WTC11 (cell line): ENCODE measurements around the gene BLOC1S3.

Experiments
- CBFB ChIP-seq: sonication (generic); formaldehyde crosslinking; IDR thresholded peaks from 2 replicates; pipeline ENCODE4 v1.8.1; 2022; ENCODE audit warnings: mild to moderate bottlenecking, low read depth, missing genetic modification reagents
- IRF1 ChIP-seq: sonication (generic); formaldehyde crosslinking; IDR thresholded peaks from 2 replicates; pipeline ENCODE4 v1.8.0; 2023; ENCODE audit warnings: missing genetic modification reagents
- MXD4 ChIP-seq: fragments of 250-450 bp; sonication (Bioruptor Pico); IDR thresholded peaks from 2 replicates; pipeline ENCODE4 v1.8.0; 2021; ENCODE audit warnings: mild to moderate bottlenecking, moderate library complexity, borderline replicate concordance
- SMAD4 ChIP-seq: sonication (generic); formaldehyde crosslinking; IDR thresholded peaks from 2 replicates; pipeline ENCODE4 v1.8.0; 2022; ENCODE audit warnings: mild to moderate bottlenecking, missing genetic modification reagents
- TCF7 ChIP-seq: sonication (generic); formaldehyde crosslinking; IDR thresholded peaks from 2 replicates; pipeline ENCODE4 v1.8.0; 2022; ENCODE audit warnings: mild to moderate bottlenecking, low read depth, missing genetic modification reagents, moderate library complexity
- USF2 ChIP-seq: sonication (generic); formaldehyde crosslinking; IDR thresholded peaks from 2 replicates; pipeline ENCODE4 v1.8.1; 2023; ENCODE audit warnings: mild to moderate bottlenecking, missing genetic modification reagents, moderate library complexity
- TF ChIP-seq, protein P1 (sequence below): fragments of 200-600 bp; IDR thresholded peaks from 2 replicates; pipeline ENCODE4 v1.8.0; 2022; ENCODE audit warnings: antibody characterized with exemption
- TF ChIP-seq, protein P2 (sequence below): sonication (generic); formaldehyde crosslinking; IDR thresholded peaks from 2 replicates; pipeline ENCODE4 v1.8.0; 2022; ENCODE audit warnings: missing genetic modification reagents

DNA sequence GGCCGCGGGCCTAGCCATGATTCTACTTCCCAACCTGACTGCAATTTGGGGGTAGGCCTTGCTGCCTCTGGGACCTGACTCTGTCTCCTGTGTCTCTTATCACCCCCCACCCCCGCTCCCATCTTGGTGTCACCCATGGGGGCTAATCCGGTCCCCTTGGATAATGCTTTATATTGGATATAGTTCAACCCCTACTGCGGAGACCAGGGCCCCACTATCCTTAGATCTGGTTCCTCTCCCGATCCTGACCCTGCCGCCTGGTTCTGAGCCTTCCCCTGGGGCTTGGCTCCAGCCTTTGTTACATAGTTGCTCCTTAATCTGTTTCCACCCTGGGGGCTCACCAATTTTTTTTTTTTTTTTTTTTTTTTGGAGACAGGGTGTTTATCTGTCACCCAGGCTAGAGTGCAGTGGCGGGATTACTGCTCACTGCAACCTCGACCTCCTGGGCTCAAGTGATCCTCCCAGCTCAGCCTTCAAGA, 1.3 kb downstream of the BLOC1S3 start:
- TF ChIP-seq, protein P1, sequence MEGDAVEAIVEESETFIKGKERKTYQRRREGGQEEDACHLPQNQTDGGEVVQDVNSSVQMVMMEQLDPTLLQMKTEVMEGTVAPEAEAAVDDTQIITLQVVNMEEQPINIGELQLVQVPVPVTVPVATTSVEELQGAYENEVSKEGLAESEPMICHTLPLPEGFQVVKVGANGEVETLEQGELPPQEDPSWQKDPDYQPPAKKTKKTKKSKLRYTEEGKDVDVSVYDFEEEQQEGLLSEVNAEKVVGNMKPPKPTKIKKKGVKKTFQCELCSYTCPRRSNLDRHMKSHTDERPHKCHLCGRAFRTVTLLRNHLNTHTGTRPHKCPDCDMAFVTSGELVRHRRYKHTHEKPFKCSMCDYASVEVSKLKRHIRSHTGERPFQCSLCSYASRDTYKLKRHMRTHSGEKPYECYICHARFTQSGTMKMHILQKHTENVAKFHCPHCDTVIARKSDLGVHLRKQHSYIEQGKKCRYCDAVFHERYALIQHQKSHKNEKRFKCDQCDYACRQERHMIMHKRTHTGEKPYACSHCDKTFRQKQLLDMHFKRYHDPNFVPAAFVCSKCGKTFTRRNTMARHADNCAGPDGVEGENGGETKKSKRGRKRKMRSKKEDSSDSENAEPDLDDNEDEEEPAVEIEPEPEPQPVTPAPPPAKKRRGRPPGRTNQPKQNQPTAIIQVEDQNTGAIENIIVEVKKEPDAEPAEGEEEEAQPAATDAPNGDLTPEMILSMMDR: no peak
- no peak for TF ChIP-seq SMAD4
- no peak for TF ChIP-seq IRF1
- TF ChIP-seq MXD4 (CRISPR knock-in tag): no peak
- TF ChIP-seq CBFB: no peak
- TF ChIP-seq USF2 (CRISPR knock-in tag): no peak
- TF ChIP-seq, protein P2, sequence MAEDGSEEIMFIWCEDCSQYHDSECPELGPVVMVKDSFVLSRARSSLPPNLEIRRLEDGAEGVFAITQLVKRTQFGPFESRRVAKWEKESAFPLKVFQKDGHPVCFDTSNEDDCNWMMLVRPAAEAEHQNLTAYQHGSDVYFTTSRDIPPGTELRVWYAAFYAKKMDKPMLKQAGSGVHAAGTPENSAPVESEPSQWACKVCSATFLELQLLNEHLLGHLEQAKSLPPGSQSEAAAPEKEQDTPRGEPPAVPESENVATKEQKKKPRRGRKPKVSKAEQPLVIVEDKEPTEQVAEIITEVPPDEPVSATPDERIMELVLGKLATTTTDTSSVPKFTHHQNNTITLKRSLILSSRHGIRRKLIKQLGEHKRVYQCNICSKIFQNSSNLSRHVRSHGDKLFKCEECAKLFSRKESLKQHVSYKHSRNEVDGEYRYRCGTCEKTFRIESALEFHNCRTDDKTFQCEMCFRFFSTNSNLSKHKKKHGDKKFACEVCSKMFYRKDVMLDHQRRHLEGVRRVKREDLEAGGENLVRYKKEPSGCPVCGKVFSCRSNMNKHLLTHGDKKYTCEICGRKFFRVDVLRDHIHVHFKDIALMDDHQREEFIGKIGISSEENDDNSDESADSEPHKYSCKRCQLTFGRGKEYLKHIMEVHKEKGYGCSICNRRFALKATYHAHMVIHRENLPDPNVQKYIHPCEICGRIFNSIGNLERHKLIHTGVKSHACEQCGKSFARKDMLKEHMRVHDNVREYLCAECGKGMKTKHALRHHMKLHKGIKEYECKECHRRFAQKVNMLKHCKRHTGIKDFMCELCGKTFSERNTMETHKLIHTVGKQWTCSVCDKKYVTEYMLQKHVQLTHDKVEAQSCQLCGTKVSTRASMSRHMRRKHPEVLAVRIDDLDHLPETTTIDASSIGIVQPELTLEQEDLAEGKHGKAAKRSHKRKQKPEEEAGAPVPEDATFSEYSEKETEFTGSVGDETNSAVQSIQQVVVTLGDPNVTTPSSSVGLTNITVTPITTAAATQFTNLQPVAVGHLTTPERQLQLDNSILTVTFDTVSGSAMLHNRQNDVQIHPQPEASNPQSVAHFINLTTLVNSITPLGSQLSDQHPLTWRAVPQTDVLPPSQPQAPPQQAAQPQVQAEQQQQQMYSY (CRISPR knock-in tag): no peak
- no peak for TF ChIP-seq TCF7 (CRISPR knock-in tag)
